DND-41 (cell line): ENCODE measurements around the gene GPR162.

Experiments used
- EZH2 ChIP-seq: IDR thresholded peaks from 3 replicates; pipeline ENCODE4 v1.6.1; 2012; ENCODE audit warnings: borderline replicate concordance, low read depth, mild to moderate bottlenecking, moderate library complexity, low read length, inconsistent platforms; ENCODE audit not compliant: severe bottlenecking
- TF ChIP-seq, protein P1 (sequence below): IDR thresholded peaks from 2 replicates; pipeline ENCODE4 v1.5.1; 2012; ENCODE audit warnings: borderline replicate concordance, low read length, moderate library complexity, mild to moderate bottlenecking; ENCODE audit not compliant: poor library complexity, severe bottlenecking; ENCODE audit errors: extremely low read depth

- TF ChIP-seq EZH2: peak; percentile 94
- TF ChIP-seq, protein P1, sequence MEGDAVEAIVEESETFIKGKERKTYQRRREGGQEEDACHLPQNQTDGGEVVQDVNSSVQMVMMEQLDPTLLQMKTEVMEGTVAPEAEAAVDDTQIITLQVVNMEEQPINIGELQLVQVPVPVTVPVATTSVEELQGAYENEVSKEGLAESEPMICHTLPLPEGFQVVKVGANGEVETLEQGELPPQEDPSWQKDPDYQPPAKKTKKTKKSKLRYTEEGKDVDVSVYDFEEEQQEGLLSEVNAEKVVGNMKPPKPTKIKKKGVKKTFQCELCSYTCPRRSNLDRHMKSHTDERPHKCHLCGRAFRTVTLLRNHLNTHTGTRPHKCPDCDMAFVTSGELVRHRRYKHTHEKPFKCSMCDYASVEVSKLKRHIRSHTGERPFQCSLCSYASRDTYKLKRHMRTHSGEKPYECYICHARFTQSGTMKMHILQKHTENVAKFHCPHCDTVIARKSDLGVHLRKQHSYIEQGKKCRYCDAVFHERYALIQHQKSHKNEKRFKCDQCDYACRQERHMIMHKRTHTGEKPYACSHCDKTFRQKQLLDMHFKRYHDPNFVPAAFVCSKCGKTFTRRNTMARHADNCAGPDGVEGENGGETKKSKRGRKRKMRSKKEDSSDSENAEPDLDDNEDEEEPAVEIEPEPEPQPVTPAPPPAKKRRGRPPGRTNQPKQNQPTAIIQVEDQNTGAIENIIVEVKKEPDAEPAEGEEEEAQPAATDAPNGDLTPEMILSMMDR: no peak
Observed at GRCh38 chr12:6828781-6829535, 7.3 kb downstream of the GPR162 start.
